Neural progenitor cell (in vitro differentiated cells): ENCODE measurements around the gene MVK.

Source experiments
- CTCF ChIP-seq: fragments of 200-600 bp; sonication (generic); IDR thresholded peaks from 2 replicates; pipeline ENCODE4 v1.5.1; 2017; ENCODE audit warnings: antibody characterized with exemption, mild to moderate bottlenecking
- EZH2 ChIP-seq: fragments of 200-600 bp; sonication (generic); IDR thresholded peaks from 2 replicates; pipeline ENCODE4 v1.6.1; 2017; ENCODE audit warnings: antibody characterized with exemption, mild to moderate bottlenecking, moderate library complexity

DNA sequence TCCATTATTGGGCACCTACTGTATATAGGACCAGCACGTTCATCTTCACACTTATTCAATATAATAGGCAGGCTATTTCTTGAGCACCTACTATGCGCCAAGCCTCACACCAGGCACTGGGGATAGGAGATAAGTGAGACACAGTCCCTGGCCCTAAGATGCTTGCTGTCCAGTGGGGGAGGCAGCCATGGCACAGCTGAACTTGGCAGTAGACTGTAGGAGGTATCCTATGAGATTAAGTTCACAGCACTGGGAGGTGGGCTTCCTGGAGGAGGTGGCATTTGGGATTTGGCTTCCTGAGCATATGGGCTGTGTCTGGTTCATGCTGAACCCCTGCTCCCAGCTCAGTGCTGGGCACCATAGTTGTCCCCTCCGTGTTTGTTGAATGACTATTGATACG lies 65.1 kb downstream of the MVK start:
- no peak for TF ChIP-seq CTCF
- no peak for TF ChIP-seq EZH2
